Measurements from ENCODE around the gene C9orf78.

Gene C9orf78, protein sequence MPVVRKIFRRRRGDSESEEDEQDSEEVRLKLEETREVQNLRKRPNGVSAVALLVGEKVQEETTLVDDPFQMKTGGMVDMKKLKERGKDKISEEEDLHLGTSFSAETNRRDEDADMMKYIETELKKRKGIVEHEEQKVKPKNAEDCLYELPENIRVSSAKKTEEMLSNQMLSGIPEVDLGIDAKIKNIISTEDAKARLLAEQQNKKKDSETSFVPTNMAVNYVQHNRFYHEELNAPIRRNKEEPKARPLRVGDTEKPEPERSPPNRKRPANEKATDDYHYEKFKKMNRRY

DNA sequence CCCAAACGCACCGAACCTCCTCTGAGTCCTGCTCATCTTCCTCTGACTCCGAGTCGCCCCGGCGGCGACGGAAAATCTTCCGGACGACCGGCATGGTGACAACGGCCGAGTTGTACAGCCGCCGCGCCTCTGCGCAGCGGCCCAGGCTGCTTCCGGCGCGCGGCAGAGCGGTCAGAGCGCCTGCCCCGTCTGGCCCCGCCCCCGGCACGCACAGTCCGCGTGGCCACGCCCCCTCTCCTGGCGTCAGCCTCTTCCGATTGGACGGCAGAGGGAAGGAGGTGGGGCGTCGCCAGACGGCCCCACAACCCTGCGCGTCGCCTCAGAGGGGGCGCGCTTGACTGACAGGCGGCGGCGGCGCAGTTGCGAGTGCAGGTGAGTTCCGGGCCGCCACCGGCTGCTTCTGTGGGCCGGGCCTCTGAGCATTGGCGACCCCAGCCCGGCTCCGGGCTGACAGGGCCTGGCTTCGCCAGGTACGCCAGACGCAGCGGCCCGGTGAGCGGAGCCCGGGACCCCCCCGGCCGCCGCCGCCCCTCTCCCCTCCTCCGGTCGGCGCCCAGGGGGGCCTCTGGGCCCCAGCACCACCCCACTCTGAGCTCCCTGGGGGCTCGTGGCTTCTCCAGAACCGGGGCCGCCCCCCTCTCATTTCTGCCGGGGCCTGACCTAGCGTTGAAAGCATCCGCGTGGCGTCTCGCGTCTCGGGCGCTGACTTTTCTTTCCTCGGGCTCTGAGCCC is at the start of gene C9orf78, which contains the start of gene USP20:
C9orf78 (minus strand) TSS at position 148 of the 732 bp plus-strand sequence; CDS start at position 94, 54 bp downstream.
USP20 (plus strand) TSS at position 331 of the 732 bp plus-strand sequence. CDS start 17,098 bp downstream, outside the sequence.
- H3K36me3 Mint-ChIP-seq (ENCODE audit: low read depth) = peaks cover 72% of the 10 kb centered on the region
- DNase-seq = peak; percentile 98
- no peaks in the 10 kb centered on the region for H3K9me3 Mint-ChIP-seq
- peak within 1 kb of the TSS; percentile 96 for H3K27ac Mint-ChIP-seq
- H3K4me1 Mint-ChIP-seq (ENCODE audit: low read depth) = peaks cover 59% of the 10 kb centered on the region
- no peaks in the 10 kb centered on the region for H3K27me3 Mint-ChIP-seq
- H3K4me3 Mint-ChIP-seq = peak within 1 kb of the TSS; percentile 96

DNA sequence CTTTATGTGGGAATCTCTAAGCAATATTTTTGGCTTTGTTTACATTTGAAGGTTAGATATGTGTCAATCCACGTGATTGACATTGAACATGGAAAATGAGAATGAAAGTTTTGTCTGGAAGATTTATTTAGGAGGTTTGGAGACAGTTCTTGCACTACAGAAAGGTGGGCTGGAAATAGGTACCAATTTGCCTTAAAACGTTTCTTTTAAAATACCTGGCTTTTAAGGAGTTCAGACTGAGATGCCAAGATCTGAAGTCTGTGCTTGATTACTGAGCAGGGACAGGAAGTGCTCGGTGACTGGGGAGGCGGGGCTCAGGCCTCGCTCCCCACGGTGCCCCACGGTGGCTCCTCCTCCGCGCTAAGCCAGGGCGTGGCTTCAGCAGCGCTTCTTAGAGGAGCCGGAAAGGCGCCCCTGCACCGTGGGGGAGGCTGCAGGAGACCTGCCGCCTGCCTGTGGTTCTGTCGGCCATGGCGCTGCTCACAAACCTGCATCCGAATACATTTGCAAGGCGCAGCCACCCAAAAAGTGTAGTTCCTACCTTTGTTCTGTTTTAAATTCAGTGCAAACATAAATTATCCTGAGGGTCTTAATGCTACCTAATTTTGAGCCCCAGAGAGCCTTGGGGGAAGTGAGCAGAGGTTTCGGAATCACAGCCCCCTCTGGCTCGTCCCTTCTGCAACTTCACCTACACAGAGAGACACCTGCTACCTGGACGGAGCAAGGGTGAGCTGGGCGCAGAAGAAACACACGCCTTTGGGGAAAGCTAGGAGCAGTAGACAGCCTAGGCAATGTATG is 49.3 kb upstream of the C9orf78 start:
- H3K36me3 Mint-ChIP-seq (ENCODE audit: low read depth) = peaks cover 77% of the 10 kb centered on the region
- H3K4me3 Mint-ChIP-seq = peak overlapping the region; percentile 86
- peaks cover 53% of the 10 kb centered on the region for H3K4me1 Mint-ChIP-seq (ENCODE audit: low read depth)
- no peaks in the 10 kb centered on the region for H3K9me3 Mint-ChIP-seq
- no peaks in the 10 kb centered on the region for H3K27me3 Mint-ChIP-seq
- peak; percentile 96 for DNase-seq
- H3K27ac Mint-ChIP-seq = peak overlapping the region; percentile 100

DNA sequence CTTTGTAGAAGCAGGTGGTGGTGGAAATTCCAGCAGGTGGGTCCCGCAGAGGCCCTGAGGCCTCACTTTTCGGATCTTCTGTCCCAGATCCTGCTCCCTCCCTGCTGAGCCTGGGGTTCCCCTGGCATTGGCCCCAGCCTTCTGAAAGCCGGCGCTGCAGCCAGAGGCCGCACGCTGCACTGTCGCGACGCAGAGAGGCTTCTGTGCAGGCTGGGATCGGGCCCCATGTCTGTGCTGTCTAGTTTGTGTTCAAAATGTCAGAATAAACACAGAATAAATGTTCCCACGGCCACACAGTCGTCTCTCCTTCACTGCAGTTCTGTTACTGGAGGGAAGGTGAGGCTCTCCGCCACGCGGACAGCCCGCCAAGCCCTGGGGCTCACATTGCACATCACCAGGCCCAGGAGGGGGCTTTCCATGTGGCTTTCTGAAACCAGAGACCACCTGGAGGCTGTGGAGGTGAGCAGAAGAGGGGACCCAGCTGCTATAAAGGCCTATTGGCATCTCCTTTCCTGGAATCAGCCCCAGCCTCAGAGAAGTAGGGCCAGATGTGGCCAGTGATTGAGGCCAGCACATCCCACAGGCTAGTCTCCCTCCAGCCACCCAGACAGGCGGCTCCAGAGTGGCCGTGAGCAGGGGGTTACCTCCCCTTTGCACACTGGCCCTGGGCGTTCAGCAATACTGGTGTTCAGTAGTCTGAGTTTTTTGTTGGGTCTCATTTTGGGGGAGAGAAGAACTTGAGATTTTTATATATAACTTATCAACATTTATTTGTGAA is 46.7 kb upstream of the C9orf78 start:
- peaks cover 80% of the 10 kb centered on the region for H3K36me3 Mint-ChIP-seq (ENCODE audit: low read depth)

DNA sequence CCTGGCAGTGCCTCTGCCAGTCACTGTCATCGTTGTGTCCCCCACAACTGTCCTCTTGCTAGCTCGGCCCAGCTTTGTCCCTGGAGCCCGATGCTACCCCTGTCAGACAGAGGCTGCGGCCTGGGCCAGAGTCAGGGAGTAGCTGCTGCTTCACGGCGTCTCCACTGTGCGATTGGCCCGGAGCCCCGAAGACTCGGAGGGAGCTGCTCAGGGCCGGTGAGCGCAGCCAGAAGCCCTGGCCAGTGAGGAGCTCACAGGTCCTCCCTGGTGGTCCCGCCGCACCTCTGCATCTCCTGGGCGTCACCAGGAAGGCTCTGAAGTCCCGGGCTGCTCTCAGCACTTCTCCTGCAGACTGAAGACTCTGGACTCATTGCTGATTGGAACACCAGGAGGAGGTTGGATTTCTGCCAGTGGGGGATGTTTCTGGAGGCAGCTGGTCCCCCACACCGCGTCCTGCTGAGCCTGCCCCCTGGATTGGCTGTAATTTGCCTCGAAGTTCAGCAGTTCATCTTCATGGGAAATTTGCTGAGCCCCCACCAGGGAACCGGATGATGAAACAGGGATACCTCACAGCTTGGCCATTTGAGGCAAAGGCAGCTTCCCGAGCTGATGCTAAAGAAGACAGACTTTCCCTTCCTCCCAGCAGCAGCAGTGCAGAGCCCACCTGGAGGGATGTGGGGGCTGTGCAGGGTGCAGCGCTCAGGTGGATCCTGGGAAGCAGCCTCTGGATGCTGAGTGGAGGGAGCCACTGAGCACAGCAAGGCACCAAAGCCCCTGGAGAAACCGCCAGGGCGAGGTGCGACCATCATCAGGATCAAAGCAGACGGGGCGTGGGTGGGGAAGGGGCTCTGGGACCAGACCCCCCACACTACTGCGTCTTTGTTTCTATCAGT is 45.8 kb upstream of the C9orf78 start:
- H3K27me3 Mint-ChIP-seq = no peaks in the 10 kb centered on the region
- DNase-seq = no peak
- H3K4me1 Mint-ChIP-seq (ENCODE audit: low read depth) = peaks cover 30% of the 10 kb centered on the region
- no peaks in the 10 kb centered on the region for H3K9me3 Mint-ChIP-seq
- H3K27ac Mint-ChIP-seq = peak overlapping the region; percentile 84
- H3K36me3 Mint-ChIP-seq (ENCODE audit: low read depth) = peaks cover 85% of the 10 kb centered on the region
- no peak overlapping the region for H3K4me3 Mint-ChIP-seq

More for the DNA sequence above, 46.7 kb upstream of the C9orf78 start:
- Mint-ChIP-seq H3K4me1 (ENCODE audit: low read depth) (peaks cover 35% of the 10 kb centered on the region), H3K4me3 (no peak overlapping the region), H3K27me3 (no peaks in the 10 kb centered on the region), H3K27ac (peak overlapping the region; percentile 66), H3K9me3 (no peaks in the 10 kb centered on the region)
- no peak for DNase-seq

DNA sequence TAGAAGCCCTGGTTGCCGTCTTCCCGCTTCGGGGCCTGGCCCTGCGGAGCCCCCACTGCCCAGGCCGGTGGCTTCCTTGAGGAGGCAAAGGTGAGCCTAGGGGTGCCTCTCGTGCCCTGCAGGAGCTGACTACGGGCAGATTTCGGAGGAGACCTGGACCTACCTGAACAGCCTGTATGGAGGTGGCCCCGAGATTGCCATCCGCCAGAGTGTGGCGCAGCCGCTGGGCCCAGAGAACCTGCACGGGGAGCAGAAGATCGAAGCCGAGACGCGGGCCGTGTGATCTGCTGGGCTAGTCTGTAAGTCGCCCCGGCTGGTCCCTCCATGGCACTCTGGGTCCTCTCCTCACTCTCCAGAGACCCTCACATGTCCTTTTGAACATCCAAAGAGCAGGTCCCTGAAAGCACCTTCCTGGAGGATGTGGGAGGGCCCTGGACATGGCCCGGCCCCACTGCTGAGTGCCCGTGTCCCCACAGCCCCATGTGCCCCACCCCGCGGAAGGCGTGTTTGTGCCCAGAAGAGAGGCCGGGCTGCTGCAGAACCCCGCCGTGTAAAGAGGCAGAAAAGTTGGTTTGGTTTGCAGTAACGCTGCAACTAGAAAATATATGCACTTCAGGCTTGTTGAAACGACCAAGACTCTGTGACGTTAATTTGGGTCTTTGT is 45.0 kb upstream of the C9orf78 start:
- no peak for DNase-seq

DNA sequence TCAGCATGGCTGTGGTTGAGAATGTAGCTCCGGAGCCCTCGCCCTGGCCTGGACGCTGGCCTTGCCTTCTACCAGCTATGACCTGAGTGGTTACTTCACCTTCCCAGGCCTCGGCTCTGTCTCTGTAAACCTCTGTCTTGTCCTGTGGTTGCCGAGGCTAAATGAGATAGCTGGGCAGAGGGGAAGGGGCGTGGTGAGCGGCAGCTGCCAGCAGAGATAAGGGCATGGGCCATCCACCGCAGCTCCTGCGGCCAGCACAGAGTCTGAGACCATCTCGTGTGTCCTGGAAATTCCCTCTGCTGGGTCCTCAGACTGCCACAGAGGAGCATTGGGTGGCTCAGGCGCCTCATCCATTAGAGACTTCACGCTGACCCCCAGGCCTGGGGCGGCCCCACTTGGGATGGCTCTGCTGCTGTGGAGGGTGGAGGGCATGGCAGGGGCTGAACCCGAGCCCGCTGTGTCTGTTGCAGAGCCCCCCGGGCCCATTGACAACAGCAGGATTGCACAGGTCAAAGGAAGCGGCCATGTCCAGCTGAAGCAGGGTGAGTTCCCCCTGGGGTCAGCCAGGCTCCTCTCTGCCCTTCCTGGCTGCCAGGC is 44.1 kb upstream of the C9orf78 start:
- no peaks in the 10 kb centered on the region for H3K27me3 Mint-ChIP-seq
- no peak for DNase-seq
- H3K4me1 Mint-ChIP-seq (ENCODE audit: low read depth) = peaks cover 27% of the 10 kb centered on the region
- peak overlapping the region; percentile 79 for H3K27ac Mint-ChIP-seq
- peaks cover 86% of the 10 kb centered on the region for H3K36me3 Mint-ChIP-seq (ENCODE audit: low read depth)
- no peak overlapping the region for H3K4me3 Mint-ChIP-seq
- no peaks in the 10 kb centered on the region for H3K9me3 Mint-ChIP-seq

More for the DNA sequence above, 45.0 kb upstream of the C9orf78 start:
- H3K9me3 Mint-ChIP-seq = no peaks in the 10 kb centered on the region
- H3K27me3 Mint-ChIP-seq = no peaks in the 10 kb centered on the region
- H3K4me3 Mint-ChIP-seq = no peak overlapping the region
- H3K4me1 Mint-ChIP-seq (ENCODE audit: low read depth) = peaks cover 29% of the 10 kb centered on the region
- H3K36me3 Mint-ChIP-seq (ENCODE audit: low read depth) = peaks cover 85% of the 10 kb centered on the region
- peak overlapping the region; percentile 84 for H3K27ac Mint-ChIP-seq

DNA sequence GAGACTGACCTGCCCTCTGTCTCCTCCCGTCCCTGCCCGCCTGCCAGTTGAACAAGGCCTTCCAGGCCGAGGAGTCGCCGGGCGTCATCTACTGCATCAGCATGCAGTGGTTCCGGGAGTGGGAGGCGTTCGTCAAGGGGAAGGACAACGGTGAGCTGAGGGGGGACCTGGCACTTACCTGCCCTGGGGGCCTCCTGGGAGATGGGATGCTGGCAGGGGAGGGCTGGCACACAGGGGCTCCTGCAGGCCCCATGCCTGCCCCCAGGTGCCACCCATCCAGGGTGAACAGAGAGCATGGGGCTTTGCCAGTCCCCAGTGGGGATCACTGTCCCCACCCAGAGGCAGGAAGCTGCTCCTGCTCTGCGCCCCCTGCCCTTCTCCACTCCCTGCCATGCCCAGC is 43.2 kb upstream of the C9orf78 start:
- Mint-ChIP-seq H3K27ac (peak overlapping the region; percentile 69), H3K9me3 (no peaks in the 10 kb centered on the region), H3K4me3 (no peak overlapping the region), H3K36me3 (ENCODE audit: low read depth) (peaks cover 88% of the 10 kb centered on the region), H3K4me1 (ENCODE audit: low read depth) (peaks cover 22% of the 10 kb centered on the region), H3K27me3 (no peaks in the 10 kb centered on the region)
- DNase-seq = no peak

DNA sequence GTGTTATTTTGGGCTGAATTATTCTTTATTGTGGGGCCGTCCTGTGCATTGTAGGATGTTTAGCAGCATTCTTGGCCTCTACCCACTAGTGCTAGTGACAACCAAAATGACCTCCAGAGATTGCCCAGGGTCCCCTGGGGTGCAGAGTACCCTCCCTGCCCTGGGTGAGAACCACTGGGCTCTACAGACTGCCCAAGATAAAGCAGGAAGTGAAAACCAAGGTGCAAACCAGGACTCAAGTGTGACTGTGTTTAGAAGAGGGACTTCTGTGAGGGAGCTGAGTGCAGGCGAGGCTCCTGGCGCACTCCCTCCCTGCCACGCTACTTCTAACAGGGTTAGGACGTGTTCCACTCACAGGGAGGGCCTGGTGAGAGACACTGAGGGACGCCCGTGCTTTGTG is 41.7 kb upstream of the C9orf78 start:
- no peaks in the 10 kb centered on the region for H3K9me3 Mint-ChIP-seq
- peaks cover 85% of the 10 kb centered on the region for H3K36me3 Mint-ChIP-seq (ENCODE audit: low read depth)
- no peak for DNase-seq
- H3K4me3 Mint-ChIP-seq = no peak overlapping the region
- no peaks in the 10 kb centered on the region for H3K27me3 Mint-ChIP-seq
- peaks cover 24% of the 10 kb centered on the region for H3K4me1 Mint-ChIP-seq (ENCODE audit: low read depth)
- peak overlapping the region; percentile 85 for H3K27ac Mint-ChIP-seq

DNA sequence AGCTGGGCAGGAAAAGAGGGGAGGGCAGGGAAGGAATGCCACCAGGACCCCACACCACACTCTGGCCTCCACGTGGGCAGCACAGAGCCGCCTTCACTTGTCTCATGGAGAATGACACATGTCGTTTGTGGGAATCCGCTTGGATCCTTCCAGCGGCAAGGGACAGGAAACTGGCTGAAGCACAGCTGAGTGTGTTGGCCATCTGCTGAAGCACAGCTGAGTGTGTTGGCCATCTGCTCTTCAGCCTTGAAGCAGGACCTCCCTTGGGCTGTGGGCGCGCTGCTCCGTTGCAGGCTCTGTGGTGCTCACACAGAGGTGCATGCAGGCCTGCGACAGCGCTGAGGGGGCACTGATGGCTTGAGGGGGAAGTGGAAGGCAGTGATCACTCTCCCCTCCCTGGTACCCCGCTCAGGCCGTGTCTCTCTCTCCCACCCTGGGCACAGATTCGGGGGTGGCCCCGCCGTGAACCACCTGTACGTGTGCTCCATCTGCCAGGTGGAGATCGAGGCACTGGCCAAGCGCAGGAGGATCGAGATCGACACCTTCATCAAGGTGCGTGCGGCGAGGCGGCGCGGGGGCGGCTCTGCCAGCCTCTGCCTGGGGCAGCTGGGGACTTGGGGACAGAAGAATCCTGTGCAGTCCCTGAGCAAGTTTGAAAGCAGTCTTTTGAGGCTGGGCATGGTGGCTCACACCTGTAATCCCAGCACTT is 40.8 kb upstream of the C9orf78 start:
- Mint-ChIP-seq H3K4me3 (no peak overlapping the region), H3K4me1 (ENCODE audit: low read depth) (peaks cover 30% of the 10 kb centered on the region), H3K9me3 (no peaks in the 10 kb centered on the region), H3K27me3 (no peaks in the 10 kb centered on the region), H3K36me3 (ENCODE audit: low read depth) (peaks cover 82% of the 10 kb centered on the region), H3K27ac (peak overlapping the region; percentile 37)
- no peak for DNase-seq

DNA sequence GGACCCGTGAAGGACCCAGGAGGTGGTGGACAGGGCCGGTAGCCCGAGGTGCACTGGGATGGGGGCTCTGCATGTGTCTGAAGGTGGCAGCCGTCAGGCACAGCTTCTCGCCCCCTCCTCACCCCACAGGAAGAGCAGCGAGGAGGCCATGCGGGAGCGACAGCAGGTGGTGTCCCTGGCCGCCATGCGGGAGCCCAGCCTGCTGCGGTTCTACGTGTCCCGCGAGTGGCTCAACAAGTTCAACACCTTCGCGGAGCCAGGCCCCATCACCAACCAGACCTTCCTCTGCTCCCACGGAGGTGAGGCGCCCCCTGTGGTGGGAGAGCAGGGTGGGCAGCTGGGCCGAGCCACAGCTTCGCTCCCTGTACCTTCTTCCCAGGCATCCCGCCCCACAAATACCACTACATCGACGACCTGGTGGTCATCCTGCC is 40.1 kb upstream of the C9orf78 start:
- Mint-ChIP-seq H3K27me3 (no peaks in the 10 kb centered on the region), H3K4me1 (ENCODE audit: low read depth) (peaks cover 37% of the 10 kb centered on the region), H3K4me3 (no peak overlapping the region), H3K36me3 (ENCODE audit: low read depth) (peaks cover 81% of the 10 kb centered on the region), H3K9me3 (no peaks in the 10 kb centered on the region), H3K27ac (peak overlapping the region; percentile 78)
- DNase-seq = no peak

DNA sequence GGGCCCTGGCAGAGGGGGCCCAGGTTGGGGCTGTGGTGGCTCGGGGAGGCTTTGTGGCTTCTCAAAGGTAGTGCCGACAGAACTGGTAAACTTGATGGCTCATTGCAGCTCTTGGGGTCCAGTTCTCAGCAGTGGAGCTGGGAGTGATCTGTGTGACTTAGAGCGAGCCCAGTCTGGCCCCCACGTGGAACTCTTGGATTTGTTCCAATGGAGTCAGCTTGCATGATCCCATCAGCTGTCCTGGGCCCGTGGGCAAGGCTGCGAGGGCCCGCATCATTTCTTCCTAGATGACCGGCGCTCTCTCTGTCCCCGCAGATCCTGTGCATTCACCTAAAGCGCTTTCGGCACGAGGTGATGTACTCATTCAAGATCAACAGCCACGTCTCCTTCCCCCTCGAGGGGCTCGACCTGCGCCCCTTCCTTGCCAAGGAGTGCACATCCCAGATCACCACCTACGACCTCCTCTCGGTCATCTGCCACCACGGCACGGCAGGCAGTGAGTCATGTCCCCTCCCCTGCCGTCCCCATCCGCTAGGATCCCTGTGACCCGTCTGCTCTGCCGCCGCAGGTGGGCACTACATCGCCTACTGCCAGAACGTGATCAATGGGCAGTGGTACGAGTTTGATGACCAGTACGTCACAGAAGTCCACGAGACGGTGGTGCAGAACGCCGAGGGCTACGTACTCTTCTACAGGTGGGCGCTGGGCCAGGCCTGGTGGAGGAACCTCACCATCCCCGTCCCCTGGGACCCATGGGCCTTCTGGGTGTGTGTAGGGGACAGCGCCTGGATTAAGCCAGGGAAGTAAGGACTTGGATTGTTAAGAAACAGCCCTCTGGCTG is 39.4 kb upstream of the C9orf78 start:
- no peaks in the 10 kb centered on the region for H3K9me3 Mint-ChIP-seq
- peak overlapping the region; percentile 78 for H3K27ac Mint-ChIP-seq
- peaks cover 44% of the 10 kb centered on the region for H3K4me1 Mint-ChIP-seq (ENCODE audit: low read depth)
- H3K36me3 Mint-ChIP-seq (ENCODE audit: low read depth) = peaks cover 79% of the 10 kb centered on the region
- H3K4me3 Mint-ChIP-seq = no peak overlapping the region
- H3K27me3 Mint-ChIP-seq = no peaks in the 10 kb centered on the region
- DNase-seq = no peak
